Liver (tissue), 9 donors: ENCODE measurements around the gene AKR1B1. TPM values are rescaled to one million over a fixed set of nuclear protein-coding genes. Genes with fewer than 3 reads are reported as not detected.

ENCODE experiments used
- DNase-seq: peaks from one replicate; pipeline ENCODE4 v3.0.0-alpha.2; 2017; ENCODE audit warnings: low spot score
- H3K27ac ChIP-seq, 2 donors: one replicate each; pipeline ENCODE4 v1.7.0; 2013; ENCODE audit warnings: inconsistent platforms in 2 of 2, low read length in 2 of 2, control low read depth in 1 of 2, low read depth in 1 of 2, mild to moderate bottlenecking in 1 of 2
- H3K27me3 ChIP-seq, 4 donors: one replicate each; pipeline versions ENCODE4 v1.6.1 to v1.7.0; 2013; ENCODE audit warnings: low read length in 3 of 4, inconsistent platforms in 1 of 4, mild to moderate bottlenecking in 1 of 4, moderate library complexity in 1 of 4; ENCODE audit not compliant: control insufficient read depth in 4 of 4, insufficient read depth in 4 of 4
- H3K36me3 ChIP-seq, 4 donors: one replicate each; pipeline versions ENCODE4 v1.6.1 to v1.7.0; 2013; ENCODE audit warnings: low read length in 3 of 4, mild to moderate bottlenecking in 3 of 4, low read depth in 1 of 4, moderate library complexity in 1 of 4; ENCODE audit not compliant: control insufficient read depth in 4 of 4, insufficient read depth in 3 of 4
- H3K4me1 ChIP-seq, 4 donors: one replicate each; pipeline versions ENCODE4 v1.6.1 to v1.7.0; 2013; ENCODE audit warnings: low read length in 3 of 4, mild to moderate bottlenecking in 3 of 4, moderate library complexity in 1 of 4; ENCODE audit not compliant: control insufficient read depth in 4 of 4, insufficient read depth in 4 of 4
- H3K4me3 ChIP-seq, 3 donors: one replicate each; pipeline versions ENCODE4 v1.6.1 to v1.7.0; 2013; ENCODE audit warnings: low read length in 3 of 3, control low read depth in 1 of 3, low read depth in 1 of 3, mild to moderate bottlenecking in 1 of 3
- H3K9ac ChIP-seq, 2 donors: one replicate each; pipeline ENCODE4 v1.7.0; 2013; ENCODE audit warnings: low read length in 2 of 2, mild to moderate bottlenecking in 2 of 2, moderate library complexity in 2 of 2, control low read depth in 1 of 2, low read depth in 1 of 2
- H3K9me3 ChIP-seq, 4 donors: one replicate each; pipeline versions ENCODE4 v1.6.1 to v1.7.0; 2013; ENCODE audit warnings: low read length in 3 of 4; ENCODE audit not compliant: control insufficient read depth in 4 of 4
- FOXA1 ChIP-seq: IDR thresholded peaks from 2 replicates; pipeline ENCODE4 v1.6.1; 2016; ENCODE audit warnings: antibody characterized with exemption
- FOXA2 ChIP-seq: IDR thresholded peaks from 2 replicates; pipeline ENCODE4 v1.6.1; 2016; ENCODE audit warnings: antibody characterized with exemption
- HNF4A ChIP-seq, 2 donors: conservative IDR thresholded peaks; 2 replicates each; pipeline ENCODE4 v1.6.1; 2016; ENCODE audit warnings: antibody characterized with exemption in 2 of 2, mild to moderate bottlenecking in 2 of 2
- HNF4G ChIP-seq: IDR thresholded peaks from 2 replicates; pipeline ENCODE4 v1.6.1; 2016; ENCODE audit warnings: antibody characterized with exemption
- JUND ChIP-seq, 2 donors: IDR thresholded peaks; 2 replicates each; pipeline ENCODE4 v1.6.1; 2016; ENCODE audit warnings: antibody characterized with exemption in 2 of 2
- NR2F2 ChIP-seq: IDR thresholded peaks from 2 replicates; pipeline ENCODE4 v1.6.1; 2016; ENCODE audit warnings: antibody characterized with exemption
- RAD21 ChIP-seq, 2 donors: IDR thresholded peaks; 2 replicates each; pipeline ENCODE4 v1.6.1; 2016; ENCODE audit warnings: antibody characterized with exemption in 2 of 2, mild to moderate bottlenecking in 2 of 2
- RXRA ChIP-seq, 2 donors: IDR thresholded peaks; 2 replicates each; pipeline ENCODE4 v1.6.1; 2017 to 2018; ENCODE audit warnings: antibody characterized with exemption in 2 of 2, mild to moderate bottlenecking in 1 of 2
- TAF1 ChIP-seq: conservative IDR thresholded peaks from 2 replicates; pipeline ENCODE4 v1.6.1; 2016; ENCODE audit warnings: antibody characterized with exemption, mild to moderate bottlenecking
- YY1 ChIP-seq: IDR thresholded peaks from 2 replicates; pipeline ENCODE4 v1.6.1; 2016; ENCODE audit warnings: antibody characterized with exemption, mild to moderate bottlenecking
- WGBS: extraction: QIAGEN DNeasy Blood & Tissue Kit; methylation state at CpG from one replicate; pipeline ENCODE4 v1.1.7; 2013; 5-methylcytosine and 5-hydroxymethylcytosine counted together
- polyA plus RNA-seq, 2 donors: library from polyadenylated mRNA; stranded (reverse) in 1 of 2; unstranded in 1 of 2; fragments of 200-250 nt in 1 of 2; fragments of >200 nt in 1 of 2; fragmentation: Nextera tagmentation in 1 of 2; extraction: Ambion mirVana in 1 of 2; gene quantifications; one replicate each; pipeline versions ENCODE4 v1.2.1 to v1.2.3, GENCODE V29; 2013 to 2015
- total RNA-seq, 2 donors: library from RNA; depleted of rRNA; stranded (reverse); fragments of >200 nt; gene quantifications; one replicate each; pipeline ENCODE4 v1.2.3, GENCODE V29; 2014
- TF ChIP-seq, protein P1 (sequence below): fragments of 150-350 bp; IDR thresholded peaks from 2 replicates; pipeline ENCODE4 v1.5.1; 2017; ENCODE audit warnings: improper control_type of control experiment, low read depth, low read length; ENCODE audit not compliant: missing input control
- TF ChIP-seq, protein P2 (sequence below): IDR thresholded peaks from 2 replicates; pipeline ENCODE4 v1.6.1; 2016; ENCODE audit warnings: antibody characterized with exemption
- TF ChIP-seq, protein P3 (sequence below): IDR thresholded peaks from 2 replicates; pipeline ENCODE4 v1.6.1; 2016; ENCODE audit warnings: antibody characterized with exemption
- TF ChIP-seq, protein P4 (sequence below): IDR thresholded peaks from 2 replicates; pipeline ENCODE4 v1.6.1; 2016; ENCODE audit warnings: antibody characterized with exemption
- TF ChIP-seq, protein P5 (sequence below): IDR thresholded peaks from 2 replicates; pipeline ENCODE4 v1.6.1; 2016; ENCODE audit warnings: antibody characterized with exemption, mild to moderate bottlenecking
- donor health status: healthy.
- donor health status: healthy.
- donor health status: healthy.
- donor health status: healthy.
- donor health status: healthy.

AKR1B1 gene
- total and polyA plus RNA-seq, 4 donors = 10.8 to 12.6 (median 11.6) TPM

DNA sequence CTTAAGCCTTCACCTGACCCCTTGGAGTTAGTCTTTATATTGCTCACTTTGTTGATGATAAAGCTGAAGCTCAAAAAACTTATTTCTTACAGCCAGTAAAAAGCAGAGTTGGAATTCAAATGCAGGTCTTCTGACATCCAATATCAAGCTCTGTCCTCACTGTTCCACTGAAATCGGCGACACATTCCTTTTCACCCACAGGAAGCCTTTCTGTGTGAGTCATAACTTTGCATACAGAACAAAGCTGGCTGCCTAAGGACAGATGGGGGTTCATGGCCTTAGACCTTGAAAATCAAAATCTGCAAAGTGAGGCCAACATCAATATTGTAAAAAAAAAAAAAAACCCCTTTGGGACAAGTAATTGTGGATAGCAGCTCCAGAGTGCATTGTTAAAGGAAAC lies 21.8 kb upstream of the AKR1B1 start:
- Histone ChIP-seq H3K27ac (no peak overlapping the region), H3K27me3 (no peaks in the 10 kb centered on the region), H3K4me3 (no peak overlapping the region), H3K9ac (no peak overlapping the region), H3K4me1 (no peaks in the 10 kb centered on the region), H3K36me3 (no peaks in the 10 kb centered on the region), H3K9me3 (no peaks in the 10 kb centered on the region)
- DNase-seq = no peak
- peak in 1 of 2 donors; percentile 10 for TF ChIP-seq JUND (IDR thresholded peaks at IDR 0.05)
- TF ChIP-seq YY1 = no peak
- WGBS = 70% methylated on average over 2 of the region's 2 CpGs

DNA sequence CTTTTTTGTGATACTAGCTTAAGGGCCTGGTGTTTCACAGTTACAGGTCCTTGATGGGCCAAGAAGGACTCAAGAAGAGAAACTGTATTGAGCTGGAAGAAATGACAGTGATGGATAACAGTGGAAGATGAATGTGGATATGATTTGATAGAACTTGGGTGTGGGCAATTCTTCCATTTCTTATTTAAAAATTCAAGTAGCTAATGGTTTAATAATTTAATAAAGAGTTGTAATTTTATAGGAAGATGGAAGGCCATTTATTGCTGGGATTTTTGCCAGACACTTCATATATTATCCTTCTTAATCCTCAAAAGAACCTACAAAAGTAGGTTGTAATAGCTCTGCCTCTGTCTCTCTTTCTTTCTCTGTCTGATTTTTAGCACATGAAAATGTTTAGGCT lies 21.3 kb upstream of the AKR1B1 start:
- TF ChIP-seq NR2F2 (no peak), HNF4G (no peak), HNF4A (conservative IDR thresholded peaks at IDR 0.05) (no peak), FOXA2 (no peak), TAF1 (no peak), RAD21 (IDR thresholded peaks at IDR 0.05) (no peak), FOXA1 (no peak), RXRA (IDR thresholded peaks at IDR 0.05) (no peak)
- TF ChIP-seq, protein P1, sequence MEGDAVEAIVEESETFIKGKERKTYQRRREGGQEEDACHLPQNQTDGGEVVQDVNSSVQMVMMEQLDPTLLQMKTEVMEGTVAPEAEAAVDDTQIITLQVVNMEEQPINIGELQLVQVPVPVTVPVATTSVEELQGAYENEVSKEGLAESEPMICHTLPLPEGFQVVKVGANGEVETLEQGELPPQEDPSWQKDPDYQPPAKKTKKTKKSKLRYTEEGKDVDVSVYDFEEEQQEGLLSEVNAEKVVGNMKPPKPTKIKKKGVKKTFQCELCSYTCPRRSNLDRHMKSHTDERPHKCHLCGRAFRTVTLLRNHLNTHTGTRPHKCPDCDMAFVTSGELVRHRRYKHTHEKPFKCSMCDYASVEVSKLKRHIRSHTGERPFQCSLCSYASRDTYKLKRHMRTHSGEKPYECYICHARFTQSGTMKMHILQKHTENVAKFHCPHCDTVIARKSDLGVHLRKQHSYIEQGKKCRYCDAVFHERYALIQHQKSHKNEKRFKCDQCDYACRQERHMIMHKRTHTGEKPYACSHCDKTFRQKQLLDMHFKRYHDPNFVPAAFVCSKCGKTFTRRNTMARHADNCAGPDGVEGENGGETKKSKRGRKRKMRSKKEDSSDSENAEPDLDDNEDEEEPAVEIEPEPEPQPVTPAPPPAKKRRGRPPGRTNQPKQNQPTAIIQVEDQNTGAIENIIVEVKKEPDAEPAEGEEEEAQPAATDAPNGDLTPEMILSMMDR = no peak
- TF ChIP-seq, protein P2, sequence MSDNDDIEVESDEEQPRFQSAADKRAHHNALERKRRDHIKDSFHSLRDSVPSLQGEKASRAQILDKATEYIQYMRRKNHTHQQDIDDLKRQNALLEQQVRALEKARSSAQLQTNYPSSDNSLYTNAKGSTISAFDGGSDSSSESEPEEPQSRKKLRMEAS = no peak
- TF ChIP-seq, protein P3, sequence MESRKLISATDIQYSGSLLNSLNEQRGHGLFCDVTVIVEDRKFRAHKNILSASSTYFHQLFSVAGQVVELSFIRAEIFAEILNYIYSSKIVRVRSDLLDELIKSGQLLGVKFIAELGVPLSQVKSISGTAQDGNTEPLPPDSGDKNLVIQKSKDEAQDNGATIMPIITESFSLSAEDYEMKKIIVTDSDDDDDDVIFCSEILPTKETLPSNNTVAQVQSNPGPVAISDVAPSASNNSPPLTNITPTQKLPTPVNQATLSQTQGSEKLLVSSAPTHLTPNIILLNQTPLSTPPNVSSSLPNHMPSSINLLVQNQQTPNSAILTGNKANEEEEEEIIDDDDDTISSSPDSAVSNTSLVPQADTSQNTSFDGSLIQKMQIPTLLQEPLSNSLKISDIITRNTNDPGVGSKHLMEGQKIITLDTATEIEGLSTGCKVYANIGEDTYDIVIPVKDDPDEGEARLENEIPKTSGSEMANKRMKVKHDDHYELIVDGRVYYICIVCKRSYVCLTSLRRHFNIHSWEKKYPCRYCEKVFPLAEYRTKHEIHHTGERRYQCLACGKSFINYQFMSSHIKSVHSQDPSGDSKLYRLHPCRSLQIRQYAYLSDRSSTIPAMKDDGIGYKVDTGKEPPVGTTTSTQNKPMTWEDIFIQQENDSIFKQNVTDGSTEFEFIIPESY = no peak
- TF ChIP-seq, protein P4, sequence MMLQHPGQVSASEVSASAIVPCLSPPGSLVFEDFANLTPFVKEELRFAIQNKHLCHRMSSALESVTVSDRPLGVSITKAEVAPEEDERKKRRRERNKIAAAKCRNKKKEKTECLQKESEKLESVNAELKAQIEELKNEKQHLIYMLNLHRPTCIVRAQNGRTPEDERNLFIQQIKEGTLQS = no peak
- Histone ChIP-seq H3K36me3 (no peaks in the 10 kb centered on the region), H3K27me3 (no peaks in the 10 kb centered on the region), H3K4me3 (no peak overlapping the region), H3K4me1 (no peaks in the 10 kb centered on the region), H3K27ac (no peak overlapping the region), H3K9me3 (no peaks in the 10 kb centered on the region), H3K9ac (no peak overlapping the region)
- no peak for DNase-seq

DNA sequence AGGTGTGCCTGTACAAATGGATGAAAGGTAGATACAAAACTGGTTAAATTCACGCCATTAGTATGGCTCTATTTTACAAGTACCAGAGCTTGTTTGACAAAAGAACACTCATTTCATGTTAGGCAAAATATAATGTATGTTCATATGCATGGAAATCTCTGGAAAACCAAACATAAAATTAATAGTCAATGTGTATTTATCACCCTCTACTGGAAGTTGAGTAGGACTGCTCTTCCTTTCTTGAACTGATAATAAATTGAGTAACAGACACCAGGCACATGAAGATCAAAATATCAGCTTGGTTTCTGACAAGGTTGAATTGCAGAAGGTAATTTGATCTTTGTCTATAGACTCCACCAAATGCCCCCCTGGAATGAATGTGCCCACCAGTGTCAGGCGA lies 19.8 kb upstream of the AKR1B1 start:
- DNase-seq = no peak
- no peaks in the 10 kb centered on the region for H3K27me3 ChIP-seq
- no peaks in the 10 kb centered on the region for H3K9me3 ChIP-seq
- no peak overlapping the region for H3K9ac ChIP-seq
- WGBS = 80% methylated on average over 2 of the region's 2 CpGs
- no peak overlapping the region for H3K27ac ChIP-seq
- no peak overlapping the region for H3K4me3 ChIP-seq
- TF ChIP-seq FOXA1 = no peak
- TF ChIP-seq, protein P5, sequence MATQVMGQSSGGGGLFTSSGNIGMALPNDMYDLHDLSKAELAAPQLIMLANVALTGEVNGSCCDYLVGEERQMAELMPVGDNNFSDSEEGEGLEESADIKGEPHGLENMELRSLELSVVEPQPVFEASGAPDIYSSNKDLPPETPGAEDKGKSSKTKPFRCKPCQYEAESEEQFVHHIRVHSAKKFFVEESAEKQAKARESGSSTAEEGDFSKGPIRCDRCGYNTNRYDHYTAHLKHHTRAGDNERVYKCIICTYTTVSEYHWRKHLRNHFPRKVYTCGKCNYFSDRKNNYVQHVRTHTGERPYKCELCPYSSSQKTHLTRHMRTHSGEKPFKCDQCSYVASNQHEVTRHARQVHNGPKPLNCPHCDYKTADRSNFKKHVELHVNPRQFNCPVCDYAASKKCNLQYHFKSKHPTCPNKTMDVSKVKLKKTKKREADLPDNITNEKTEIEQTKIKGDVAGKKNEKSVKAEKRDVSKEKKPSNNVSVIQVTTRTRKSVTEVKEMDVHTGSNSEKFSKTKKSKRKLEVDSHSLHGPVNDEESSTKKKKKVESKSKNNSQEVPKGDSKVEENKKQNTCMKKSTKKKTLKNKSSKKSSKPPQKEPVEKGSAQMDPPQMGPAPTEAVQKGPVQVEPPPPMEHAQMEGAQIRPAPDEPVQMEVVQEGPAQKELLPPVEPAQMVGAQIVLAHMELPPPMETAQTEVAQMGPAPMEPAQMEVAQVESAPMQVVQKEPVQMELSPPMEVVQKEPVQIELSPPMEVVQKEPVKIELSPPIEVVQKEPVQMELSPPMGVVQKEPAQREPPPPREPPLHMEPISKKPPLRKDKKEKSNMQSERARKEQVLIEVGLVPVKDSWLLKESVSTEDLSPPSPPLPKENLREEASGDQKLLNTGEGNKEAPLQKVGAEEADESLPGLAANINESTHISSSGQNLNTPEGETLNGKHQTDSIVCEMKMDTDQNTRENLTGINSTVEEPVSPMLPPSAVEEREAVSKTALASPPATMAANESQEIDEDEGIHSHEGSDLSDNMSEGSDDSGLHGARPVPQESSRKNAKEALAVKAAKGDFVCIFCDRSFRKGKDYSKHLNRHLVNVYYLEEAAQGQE = no peak
- no peak for TF ChIP-seq HNF4A (conservative IDR thresholded peaks at IDR 0.05)
- no peak for TF ChIP-seq JUND (IDR thresholded peaks at IDR 0.05)
- TF ChIP-seq TAF1 = no peak
- TF ChIP-seq RAD21 (IDR thresholded peaks at IDR 0.05) = peak in 1 of 2 donors; percentile 10
- H3K4me1 ChIP-seq = no peaks in the 10 kb centered on the region
- no peaks in the 10 kb centered on the region for H3K36me3 ChIP-seq
